Measurements from ENCODE around the gene CAST.

The CAST gene

DNA sequence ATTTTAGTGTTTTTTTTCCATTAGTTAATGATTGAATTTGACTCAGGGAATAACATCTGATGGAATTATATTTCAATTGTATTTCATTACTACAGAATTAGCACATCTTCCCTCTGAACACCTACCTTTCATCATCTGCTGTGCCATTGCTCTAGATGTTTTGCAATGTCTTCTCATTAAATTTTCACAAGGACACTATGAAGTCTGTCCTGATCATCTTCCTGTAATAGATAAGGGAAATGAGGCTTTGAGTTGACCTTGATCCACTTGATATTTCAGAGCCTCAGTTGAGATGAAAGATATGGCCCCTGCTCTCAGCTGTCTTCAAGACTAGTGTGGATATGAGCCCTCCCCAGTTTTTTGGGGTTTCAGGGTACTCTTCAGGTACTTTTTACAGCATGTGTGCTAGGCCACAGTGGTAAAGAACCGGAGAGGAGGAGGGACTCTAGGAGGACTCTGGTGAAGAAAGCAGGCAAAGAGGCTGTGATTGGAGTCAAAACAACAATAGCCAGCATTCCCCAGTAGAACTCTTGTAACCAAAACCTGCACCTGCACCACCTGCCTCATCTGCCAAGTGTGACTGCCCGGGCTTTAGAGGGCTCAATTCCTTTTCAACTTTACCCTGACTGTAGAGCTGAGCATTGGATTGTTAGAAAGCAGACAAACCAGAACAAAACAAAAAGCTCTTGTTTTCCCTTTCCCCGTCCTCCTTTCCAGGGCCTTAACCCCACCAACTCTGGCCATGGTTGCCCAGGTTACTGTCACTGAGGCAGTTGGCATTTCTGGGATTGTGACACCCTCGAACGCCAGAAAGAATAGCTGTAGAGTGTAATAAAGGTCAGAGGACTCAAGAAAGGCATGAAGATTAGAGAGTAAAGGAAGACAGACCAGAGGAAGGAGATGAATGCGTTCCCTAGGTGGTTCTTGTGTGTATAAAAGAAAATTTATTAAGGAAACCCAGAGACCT lies 89.3 kb downstream of the CAST start:
- no peak for DNase-seq

DNA sequence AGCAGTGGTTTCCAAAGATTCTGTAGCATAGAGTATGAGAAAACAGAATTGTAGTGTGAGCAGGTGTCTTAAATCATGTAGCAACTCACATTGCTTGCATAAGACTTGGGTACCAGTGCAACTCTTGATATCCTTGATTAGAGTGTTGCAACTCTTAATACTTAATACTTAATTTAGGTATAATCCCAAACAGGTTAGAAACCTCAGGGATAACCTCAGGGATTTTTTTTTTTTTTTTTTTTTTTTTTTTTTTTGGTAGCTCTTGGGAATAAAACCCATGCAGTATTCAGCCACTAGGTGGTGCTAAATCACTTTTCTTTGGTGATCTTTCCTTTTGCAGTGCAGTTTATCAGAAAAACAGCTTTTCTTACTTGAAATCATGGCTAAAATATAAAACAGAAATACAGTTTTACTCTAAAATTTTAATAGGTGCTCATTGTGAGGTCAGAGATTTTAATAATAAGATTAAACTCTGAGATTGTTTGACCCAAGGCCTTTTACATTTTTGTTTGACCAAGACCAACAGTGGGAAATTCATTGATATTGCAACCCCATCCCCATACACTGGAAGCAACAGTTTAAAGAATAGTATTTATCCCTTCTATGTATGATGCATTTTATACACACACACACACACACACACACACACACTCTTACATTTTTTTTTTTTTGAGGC lies 90.3 kb downstream of the CAST start:
- DNase-seq, result peak; percentile 51

DNA sequence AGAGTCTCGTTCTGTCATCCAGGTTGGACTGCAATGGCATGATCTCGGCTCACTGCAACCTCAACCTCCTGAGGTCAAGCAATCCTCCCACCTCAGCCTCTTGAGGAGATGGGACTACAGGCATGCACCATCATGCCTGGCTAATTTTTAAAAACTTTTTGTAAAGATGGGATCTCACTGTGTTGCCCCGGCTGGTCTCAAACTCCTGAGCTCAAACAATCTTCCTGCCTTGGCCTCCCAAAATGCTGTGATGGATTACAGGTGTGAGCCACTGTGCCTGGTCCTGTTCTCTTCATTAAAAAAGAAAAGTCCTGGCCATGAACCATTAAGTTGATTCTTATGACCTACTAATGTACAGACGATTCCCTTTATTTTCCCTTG lies 90.8 kb downstream of the CAST start:
- DNase-seq, result no peak

DNA sequence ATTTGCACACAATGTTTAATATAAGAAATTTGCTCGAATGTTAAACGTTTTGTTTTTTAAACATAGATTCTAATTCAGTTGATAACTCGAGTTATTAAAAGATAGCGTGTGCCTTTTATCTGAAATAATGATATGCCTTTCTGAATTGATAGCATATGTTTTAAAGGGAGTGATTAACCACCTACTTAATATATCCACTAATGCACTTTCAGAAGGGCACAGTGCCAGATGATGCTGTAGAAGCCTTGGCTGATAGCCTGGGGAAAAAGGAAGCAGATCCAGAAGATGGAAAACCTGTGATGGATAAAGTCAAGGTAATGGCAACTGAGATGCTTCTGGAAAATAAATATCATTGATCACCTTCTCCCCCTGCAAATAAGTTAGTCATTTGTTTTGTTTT lies 91.7 kb downstream of the CAST start:
- no peak for DNase-seq

DNA sequence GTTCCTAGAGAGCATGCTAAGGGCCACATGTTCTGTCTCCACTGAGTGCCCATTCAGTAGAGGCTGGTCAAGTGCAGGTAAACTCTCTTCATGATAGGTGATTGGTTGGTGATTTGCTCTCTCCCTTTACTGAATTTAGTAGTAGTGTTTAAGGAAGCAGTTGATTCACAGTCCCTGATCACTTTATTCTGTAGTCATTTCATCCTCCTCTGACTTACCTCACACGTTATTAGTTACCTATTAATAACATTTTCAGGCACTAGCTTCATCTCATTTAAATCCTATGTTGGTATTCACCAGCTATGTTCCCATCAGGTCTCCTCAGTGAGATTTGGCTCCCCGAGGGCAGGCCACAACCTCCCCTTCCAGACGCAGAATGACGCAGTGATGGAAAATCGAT lies 93.7 kb downstream of the CAST start:
- DNase-seq, result no peak

DNA sequence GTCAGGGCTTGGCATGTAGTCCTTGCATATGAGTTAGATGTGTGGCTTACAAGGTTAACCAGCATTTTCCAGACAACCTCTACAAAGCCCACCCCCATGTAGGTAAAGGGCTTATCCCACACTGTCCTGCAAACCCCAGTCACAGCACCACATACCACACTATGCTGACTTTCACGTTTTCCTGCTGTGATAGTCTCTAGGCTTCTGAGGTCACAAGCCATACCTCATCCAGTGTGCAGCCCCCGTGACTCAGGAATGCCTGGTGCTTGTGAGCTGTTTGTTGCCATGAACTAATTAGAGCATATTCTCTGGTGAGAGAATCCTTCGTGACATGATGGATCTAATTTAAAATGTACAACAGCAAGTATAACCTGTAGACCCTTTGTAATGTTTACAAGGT lies 94.8 kb downstream of the CAST start:
- DNase-seq, result no peak

DNA sequence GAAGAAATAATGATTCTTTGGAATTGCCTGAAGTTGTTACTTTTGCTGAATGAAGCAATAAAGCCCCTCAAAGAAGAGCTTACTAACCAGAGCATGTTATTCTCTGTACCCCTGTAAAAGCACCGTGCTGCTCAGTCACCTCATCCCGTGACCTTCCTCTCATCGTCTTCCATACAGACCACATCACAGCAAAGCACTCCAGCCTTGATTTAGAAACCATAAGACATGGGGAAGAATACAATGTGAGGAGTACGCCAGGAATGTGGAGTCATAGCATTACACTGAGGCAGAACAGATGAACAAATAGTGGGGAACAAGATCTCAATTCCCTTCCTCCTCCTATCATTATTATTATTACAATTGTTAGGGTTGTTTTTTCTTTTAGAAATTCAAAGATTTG lies 96.4 kb downstream of the CAST start:
- no peak for DNase-seq

DNA sequence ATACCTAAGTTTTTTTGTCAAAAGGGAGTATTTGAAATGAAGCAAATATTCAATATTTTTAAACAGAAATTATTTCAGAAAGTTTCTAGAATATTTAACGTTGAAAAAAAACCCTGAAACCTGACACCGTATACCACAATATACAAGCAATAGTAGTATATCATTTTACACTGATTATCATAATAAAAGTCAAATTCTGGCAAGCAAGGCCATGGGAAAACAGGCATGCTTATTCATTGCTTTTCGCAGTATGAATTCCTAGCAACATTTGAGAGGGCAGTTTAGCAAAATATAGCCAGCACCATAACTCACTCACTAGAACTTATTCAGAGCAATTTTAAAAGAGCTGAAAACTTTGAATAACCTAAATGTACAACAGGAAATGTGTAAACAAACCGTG lies 99.4 kb downstream of the CAST start:
- DNase-seq, result no peak

DNA sequence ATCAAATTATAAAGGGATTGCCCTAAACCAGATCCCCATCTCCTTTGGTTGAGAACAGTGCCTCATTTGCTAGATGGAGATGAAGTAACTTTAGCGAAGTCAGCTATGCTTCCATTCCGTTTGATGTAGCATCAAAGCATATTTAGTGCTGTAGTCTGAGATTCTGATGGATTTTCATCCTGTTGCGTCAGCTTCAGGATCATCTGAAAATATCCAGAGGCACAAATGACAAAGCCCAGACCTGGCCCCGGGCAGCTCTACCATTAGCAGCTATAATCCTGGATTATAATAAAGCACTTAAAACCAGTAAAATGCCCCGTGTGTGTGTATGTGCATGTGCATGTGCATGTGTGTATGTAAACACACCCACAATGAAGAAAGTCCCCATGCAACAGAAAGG lies 100.8 kb downstream of the CAST start:
- no peak for DNase-seq

DNA sequence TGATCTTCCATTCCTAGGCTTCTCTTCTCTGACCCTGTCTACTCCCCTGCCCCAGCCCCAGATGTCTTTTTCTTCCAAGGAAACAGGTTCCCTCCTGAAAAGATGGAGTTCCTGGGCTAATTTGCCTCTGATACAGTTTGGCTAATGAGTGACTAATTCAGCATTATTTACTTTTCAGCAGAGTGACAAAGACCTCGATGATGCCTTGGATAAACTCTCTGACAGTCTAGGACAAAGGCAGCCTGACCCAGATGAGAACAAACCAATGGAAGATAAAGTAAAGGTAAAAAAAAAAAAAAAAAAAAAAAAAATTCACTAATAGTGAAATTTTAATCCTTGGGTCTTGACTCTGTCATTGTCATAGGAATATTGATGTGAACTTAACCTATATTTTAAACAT lies 102.9 kb downstream of the CAST start:
- no peak for DNase-seq

DNA sequence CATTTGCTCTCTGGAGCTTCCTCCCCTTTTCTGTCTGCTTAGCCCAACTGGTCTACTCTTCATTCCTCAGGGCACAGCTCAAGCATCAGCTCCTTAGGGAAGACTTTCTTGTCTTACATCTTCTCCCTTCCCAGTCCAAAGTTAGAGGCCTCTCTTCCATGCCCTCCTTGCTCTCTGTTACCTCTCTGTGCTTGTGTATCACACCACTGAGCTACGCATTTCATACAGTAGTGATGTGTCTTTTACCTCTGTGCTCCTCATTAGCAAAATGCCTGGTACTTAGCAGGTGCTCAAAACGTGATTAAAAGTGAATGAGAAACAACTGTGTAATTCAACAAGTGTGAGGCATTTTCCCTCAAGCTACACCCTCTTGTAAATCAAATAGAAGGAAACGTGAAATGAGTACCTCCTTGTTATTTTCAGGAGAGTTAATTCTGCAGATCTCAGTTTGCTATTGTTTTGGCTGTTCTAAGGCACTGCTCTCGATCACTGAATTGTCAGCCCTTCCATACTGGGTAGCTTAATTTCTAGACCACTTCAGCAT lies 106.6 kb downstream of the CAST start:
- DNase-seq, result no peak

DNA sequence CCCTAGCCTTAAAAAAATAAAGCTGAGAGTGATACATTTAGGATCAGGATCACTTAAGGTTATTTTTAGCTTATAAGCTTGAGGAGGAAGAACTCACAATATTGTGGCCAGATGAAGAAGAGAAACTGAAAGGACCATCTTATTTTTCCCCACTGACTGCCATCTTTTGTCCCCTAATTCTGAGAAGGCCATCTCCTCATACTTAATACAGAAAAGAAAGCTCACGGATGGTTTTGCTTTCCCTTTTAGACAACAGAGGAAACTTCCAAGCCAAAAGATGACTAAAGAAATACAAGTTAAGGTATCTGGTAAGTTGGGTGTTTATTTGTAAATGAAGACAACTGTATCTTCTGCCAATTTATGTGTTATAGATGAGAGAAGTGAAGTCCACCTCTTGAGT lies 109.2 kb downstream of the CAST start:
- no peak for DNase-seq

DNA sequence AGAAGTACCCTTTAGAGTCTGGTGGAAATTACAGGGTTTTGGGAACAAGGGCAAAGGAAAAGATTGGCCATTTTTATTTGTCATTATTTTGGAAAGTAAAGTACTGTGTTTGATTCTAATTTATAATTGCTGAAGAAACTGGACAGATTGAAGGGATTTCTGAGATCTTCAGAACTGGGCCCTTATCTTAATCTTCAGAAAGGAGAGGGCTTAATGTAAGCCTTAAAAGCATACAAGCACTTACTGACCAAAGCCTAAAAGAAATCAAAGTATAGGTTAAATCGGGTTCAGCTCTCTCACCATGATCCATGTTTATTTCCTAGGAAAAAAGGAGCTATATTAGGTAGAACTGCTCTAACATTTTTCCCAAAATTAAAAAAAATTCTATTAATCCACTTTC lies 109.9 kb downstream of the CAST start:
- no peak for DNase-seq

DNA sequence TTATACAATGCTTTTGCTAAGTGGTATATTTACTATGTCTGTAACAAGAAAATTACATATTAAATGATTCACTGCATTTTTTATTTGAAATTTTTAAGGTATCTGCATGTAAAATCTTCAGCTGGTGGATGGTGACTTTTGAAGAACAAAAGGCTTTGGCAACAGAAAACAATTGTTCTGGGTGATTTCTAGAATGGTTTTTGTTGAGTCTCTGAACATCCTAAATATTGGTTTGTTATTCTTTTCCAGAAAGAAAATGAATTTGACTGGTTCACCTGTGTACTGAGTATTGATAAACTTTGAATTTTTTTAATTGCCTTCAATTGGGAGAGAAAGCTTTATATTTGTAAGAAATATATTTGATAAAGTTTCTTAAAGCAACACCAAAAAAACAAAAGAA lies 110.4 kb downstream of the CAST start:
- DNase-seq, result no peak

DNA sequence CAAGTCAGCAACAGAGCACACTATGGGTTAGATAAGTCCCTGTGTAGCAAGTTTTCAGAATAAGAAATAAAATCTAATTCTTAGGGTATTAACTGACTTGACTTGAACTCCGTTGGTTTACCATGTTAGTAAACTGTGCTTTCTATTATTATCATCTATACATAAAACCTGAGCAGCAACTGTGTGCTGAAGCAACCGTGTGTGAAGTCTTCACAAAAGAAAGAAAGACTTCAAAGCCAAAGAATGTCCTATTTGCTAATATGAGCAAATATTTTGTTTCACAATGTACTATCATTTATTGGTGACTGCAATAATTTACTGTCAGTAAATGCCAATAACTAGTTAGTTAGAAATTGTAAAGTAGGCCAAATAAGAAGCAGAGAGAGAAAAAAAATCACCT lies 112.9 kb downstream of the CAST start:
- no peak for DNase-seq

DNA sequence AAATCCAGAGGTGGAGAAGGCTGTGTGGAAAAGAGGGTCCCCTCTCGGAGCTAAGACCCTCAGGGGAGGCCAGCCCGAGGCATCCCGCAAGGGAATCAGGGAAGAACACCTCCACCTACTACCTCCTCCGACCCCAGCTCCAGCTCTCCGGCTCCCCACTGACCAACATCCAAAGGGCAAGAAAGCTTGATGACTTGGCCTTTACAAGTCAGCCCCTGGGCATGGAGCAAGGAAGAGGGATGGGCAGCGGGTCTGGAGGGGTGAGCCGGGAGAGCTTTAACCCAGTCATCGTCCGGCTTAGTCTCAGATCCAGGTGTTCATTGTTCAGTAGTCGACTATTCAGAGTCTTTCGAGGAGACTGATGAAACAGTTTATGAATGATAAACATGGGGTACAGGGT lies 113.5 kb downstream of the CAST start:
- DNase-seq, result no peak

DNA sequence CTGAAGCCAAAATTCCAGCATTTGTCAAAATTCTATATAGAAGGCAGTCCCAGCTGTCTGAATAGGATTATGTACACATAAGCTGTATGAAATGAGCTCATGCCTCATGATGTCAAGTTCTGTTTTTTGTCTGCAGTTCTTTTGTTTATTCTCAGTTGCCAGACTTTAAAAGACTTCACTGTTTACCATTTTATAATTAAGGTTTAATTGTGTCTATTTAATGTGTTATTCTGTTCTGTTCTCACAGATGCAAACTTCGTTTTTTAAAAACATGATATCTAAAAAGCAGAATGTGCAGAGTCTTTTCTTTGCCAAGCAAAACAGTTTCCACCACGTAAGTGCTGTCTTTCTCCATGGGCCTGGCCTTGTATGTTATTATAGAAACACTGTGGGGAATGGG lies 114.4 kb downstream of the CAST start:
- no peak for DNase-seq

DNA sequence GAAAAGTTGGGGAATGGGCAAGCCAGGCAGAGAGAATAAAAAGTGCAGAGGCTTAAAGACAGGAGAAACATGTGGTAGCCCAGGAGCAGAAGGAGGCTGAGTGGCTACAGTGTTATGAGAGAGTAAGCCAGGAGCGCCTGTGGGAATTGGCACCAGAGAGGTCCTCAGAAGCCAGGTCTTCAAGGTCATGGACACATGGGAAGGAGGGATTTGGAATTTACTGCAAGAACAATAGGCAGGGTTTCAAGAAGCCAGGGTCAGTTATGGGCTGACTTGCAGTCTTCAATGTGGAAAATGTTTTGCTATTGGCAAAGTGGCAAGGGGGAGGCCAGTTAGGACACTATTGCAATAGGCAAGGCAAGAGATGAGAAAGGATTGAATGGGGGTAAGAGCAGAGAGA lies 116.2 kb downstream of the CAST start:
- no peak for DNase-seq

DNA sequence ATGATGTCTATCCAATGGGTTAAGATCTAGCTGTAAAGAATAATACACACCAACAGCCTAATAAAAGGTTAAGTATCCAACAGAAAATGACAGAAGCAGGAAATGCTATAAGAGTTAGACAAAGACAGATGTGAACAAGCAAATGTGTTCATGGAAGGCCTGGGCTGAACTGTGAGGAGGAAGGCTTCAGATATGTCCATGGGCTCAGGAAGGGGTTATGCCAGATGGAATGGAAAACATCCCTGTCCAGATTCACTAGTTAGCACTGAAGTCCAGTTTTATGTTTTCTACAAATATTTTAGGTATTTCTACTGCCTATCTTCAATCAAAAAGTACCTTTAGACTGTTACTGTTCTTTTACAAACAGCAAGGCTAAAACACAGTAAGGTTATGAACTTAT lies 118.5 kb downstream of the CAST start:
- no peak for DNase-seq

DNA sequence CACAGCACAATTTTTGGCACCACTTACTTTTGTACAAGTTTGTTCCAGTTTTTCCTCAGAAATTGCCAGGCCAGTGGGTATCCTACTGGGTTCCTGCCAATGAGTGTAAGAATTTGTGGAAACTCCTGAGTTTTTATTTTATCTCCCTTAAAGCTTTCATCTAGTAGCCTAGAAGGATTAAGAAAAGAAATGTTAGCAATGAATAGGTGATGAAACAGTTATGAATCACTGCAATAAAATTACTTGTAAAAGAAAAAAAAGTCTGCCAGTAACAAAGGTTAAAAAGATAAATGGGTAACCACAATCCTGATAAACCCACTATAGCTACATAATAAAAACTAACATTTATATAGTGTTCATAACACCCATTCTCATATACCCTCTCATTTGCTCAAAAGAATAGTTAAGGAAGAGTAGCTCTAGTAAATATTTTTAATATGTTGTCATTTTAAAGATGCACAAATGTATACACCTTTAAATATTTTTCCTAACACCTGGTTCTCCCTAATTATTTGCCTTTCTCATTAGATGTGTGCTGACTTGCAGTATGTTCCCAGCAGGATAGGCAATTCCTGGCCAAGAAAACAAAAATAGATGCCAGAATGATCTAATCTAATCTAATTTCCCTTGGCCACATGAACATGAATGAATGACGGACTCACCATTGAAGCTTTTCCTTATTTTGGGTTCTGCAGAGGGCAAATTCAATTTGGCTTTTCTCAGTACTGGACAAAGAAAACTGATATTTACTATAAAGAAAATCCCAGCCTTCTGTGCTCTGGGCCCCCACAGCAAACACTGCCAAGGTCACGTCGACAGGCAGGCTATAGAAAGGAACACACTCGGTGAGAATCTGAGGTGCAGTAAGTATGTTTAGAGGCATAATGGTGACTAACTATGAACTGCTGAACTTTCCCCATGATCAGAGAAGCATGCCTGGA lies 119.1 kb downstream of the CAST start:
- no peak for DNase-seq

DNA sequence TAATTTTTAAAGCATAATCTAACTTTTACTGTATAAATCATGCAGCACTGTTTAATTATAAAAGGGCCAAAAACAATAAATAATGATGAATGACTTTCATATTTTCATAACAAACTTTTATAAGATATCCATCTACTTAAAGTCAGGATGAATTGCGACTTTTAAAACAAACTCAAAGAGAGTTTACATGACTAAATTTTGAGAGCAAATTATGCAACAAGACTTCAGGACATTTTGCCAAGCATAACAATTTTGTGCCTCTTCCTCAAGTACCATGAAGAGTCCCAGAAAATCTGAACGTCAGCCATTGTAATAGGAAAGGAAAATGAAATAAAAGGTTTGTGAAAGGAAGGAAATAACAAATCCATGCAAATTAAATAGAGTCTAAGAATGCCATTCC lies 121.2 kb downstream of the CAST start:
- no peak for DNase-seq

DNA sequence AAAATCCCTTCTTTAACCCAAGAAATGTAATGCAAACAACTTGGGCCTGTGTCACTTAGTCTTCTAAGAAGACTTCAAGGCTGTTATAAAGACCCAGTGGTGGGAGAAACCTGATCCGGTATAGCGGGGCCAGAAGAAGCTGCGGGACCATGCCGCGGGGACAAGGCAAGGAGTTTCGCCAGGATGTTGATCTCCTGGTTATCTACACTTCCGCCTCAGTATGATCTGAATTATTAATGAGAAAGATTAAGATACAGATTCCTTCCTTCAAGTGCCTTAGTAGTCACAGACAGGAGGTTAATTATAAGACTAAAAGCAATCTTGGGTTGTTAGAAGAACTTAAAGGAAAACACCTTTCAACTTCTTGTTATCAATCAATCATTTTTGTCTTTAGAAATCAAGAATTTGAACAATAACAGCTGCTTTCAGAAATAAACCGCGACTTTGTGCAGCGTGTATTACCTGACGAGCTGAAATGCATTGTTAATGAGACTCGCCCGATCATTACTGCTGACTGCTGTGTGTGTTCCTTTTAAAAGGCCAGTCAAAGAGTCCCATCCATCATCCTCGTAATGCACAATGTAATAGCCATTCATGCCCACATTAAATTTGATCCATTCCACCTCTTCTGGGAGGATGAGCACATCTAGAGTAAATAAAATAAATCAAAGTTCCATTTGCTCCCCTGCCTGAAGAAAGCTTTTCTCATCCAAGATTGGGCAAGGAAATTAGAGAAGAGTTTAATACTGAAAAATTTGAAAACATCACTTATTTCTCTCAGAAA lies 123.3 kb downstream of the CAST start:
- no peak for DNase-seq
